SH-SY5Y (cell line): ENCODE data around the gene IL6.

ENCODE experiments used
- GATA2 ChIP-seq: IDR thresholded peaks from 2 replicates; pipeline ENCODE4 v1.6.1; 2011; ENCODE audit warnings: mild to moderate bottlenecking, low read depth, low read length
- GATA3 ChIP-seq: IDR thresholded peaks from 2 replicates; pipeline ENCODE4 v1.6.1; 2011; ENCODE audit warnings: low read depth, mild to moderate bottlenecking, low read length, moderate library complexity

Gene IL6

GRCh38 chr7:22700559-22701002 is 26.4 kb upstream of the IL6 start:
- TF ChIP-seq GATA2 (no peak), GATA3 (no peak)

GRCh38 chr7:22702516-22702915 is 24.5 kb upstream of the IL6 start:
- TF ChIP-seq GATA2 (no peak), GATA3 (no peak)

- TF ChIP-seq GATA2: no peak
Measured at GRCh38 chr7:22709857-22710256, 17.1 kb upstream of the IL6 start.

GRCh38 chr7:22712999-22713398 is 14.0 kb upstream of the IL6 start:
- TF ChIP-seq GATA3: no peak
- no peak for TF ChIP-seq GATA2

- TF ChIP-seq GATA2: no peak
- TF ChIP-seq GATA3: no peak
Measured at GRCh38 chr7:22713463-22713862, 13.5 kb upstream of the IL6 start.

GRCh38 chr7:22715969-22716368 is 11.0 kb upstream of the IL6 start:
- TF ChIP-seq GATA2: no peak
- no peak for TF ChIP-seq GATA3

GRCh38 chr7:22717760-22718159 is 9.2 kb upstream of the IL6 start:
- TF ChIP-seq GATA3 (no peak), GATA2 (no peak)

GRCh38 chr7:22718200-22718711 is 8.7 kb upstream of the IL6 start:
- TF ChIP-seq GATA2: no peak
- TF ChIP-seq GATA3: no peak

GRCh38 chr7:22718911-22719420 is 8.0 kb upstream of the IL6 start:
- TF ChIP-seq GATA2: no peak
- no peak for TF ChIP-seq GATA3

- no peak for TF ChIP-seq GATA2
Measured at GRCh38 chr7:22720791-22721786, 5.9 kb upstream of the IL6 start.

- TF ChIP-seq GATA3 (no peak), GATA2 (no peak)
Measured at GRCh38 chr7:22722536-22723180, 4.3 kb upstream of the IL6 start.

GRCh38 chr7:22723181-22723601 is 3.8 kb upstream of the IL6 start:
- TF ChIP-seq GATA2 (no peak), GATA3 (no peak)

- TF ChIP-seq GATA3 (no peak), GATA2 (no peak)
Measured at GRCh38 chr7:22723637-22724036, 3.4 kb upstream of the IL6 start.

- TF ChIP-seq GATA2 (no peak), GATA3 (no peak)
Measured at GRCh38 chr7:22724861-22725260, 2.1 kb upstream of the IL6 start.

GRCh38 chr7:22725585-22725984 is 1.4 kb upstream of the IL6 start:
- no peak for TF ChIP-seq GATA2
- no peak for TF ChIP-seq GATA3

GRCh38 chr7:22726345-22726906 is 574 bp upstream of the IL6 start:
- TF ChIP-seq GATA3 (no peak), GATA2 (no peak)

GRCh38 chr7:22727714-22728035 is 675 bp downstream of the IL6 start:
- no peak for TF ChIP-seq GATA2
- no peak for TF ChIP-seq GATA3
